Karpas-422 (cell line): ENCODE data around the gene CLASP1. TPM values are rescaled to one million over a fixed set of nuclear protein-coding genes. Genes with fewer than 3 reads are reported as not detected.
"Not testable (repeated sequence)": the region's sequence is repeated elsewhere in the genome, so short reads cannot be mapped to it uniquely, and the experiment has no call there.

Source experiments
- DNase-seq: peaks from one replicate; pipeline ENCODE4 v3.0.0-alpha.2; 2015
- H2AFZ ChIP-seq: fragments of 200-600 bp; sonication (generic); 2 replicates; pipeline ENCODE4 v1.6.1; 2014; ENCODE audit warnings: antibody characterized with exemption, low read length, mixed read lengths
- H3K27ac ChIP-seq: fragments of 200-600 bp; sonication (generic); 2 replicates; pipeline ENCODE4 v1.5.1; 2014; ENCODE audit warnings: mild to moderate bottlenecking, low read length, moderate library complexity
- H3K27me3 ChIP-seq: fragments of 200-600 bp; sonication (generic); 2 replicates; pipeline ENCODE4 v1.6.1; 2014; ENCODE audit warnings: low read length, mixed read lengths
- H3K36me3 ChIP-seq: fragments of 200-600 bp; sonication (generic); 2 replicates; pipeline ENCODE4 v1.6.1; 2014; ENCODE audit warnings: low read length, mixed read lengths; ENCODE audit not compliant: insufficient read depth
- H3K4me1 ChIP-seq: fragments of 200-600 bp; sonication (generic); 2 replicates; pipeline ENCODE4 v1.6.1; 2014; ENCODE audit warnings: mild to moderate bottlenecking, low read length, mixed read lengths
- H3K4me2 ChIP-seq: fragments of 200-600 bp; sonication (generic); 2 replicates; pipeline ENCODE4 v1.6.1; 2014; ENCODE audit warnings: low read length, low read depth, mild to moderate bottlenecking; ENCODE audit not compliant: poor library complexity, severe bottlenecking
- H3K4me3 ChIP-seq: fragments of 200-600 bp; sonication (generic); 2 replicates; pipeline ENCODE4 v1.5.1; 2014; ENCODE audit warnings: mild to moderate bottlenecking, antibody characterized with exemption, low read length, mixed read lengths
- H3K79me2 ChIP-seq: fragments of 200-600 bp; sonication (generic); 2 replicates; pipeline ENCODE4 v1.6.1; 2014; ENCODE audit warnings: mild to moderate bottlenecking, low read length, mixed read lengths
- H3K9ac ChIP-seq: fragments of 200-600 bp; sonication (generic); 2 replicates; pipeline ENCODE4 v1.6.0; 2014; ENCODE audit warnings: low read length
- H3K9me2 ChIP-seq: fragments of 200-600 bp; sonication (generic), shearing (Covaris generic); replicated peaks from 2 replicates; pipeline ENCODE4 v1.6.0; 2014; ENCODE audit warnings: mild to moderate bottlenecking, low read length, moderate library complexity; ENCODE audit not compliant: insufficient read depth
- H3K9me3 ChIP-seq: fragments of 300-700, 200-600 bp; sonication (generic); 2 replicates; pipeline ENCODE4 v1.6.1; 2014; ENCODE audit warnings: low read length, mixed read lengths
- H4K20me1 ChIP-seq: fragments of 200-600 bp; sonication (generic); 2 replicates; pipeline ENCODE4 v1.6.1; 2014; ENCODE audit warnings: mild to moderate bottlenecking, antibody characterized with exemption, low read length, low read depth; ENCODE audit not compliant: insufficient read depth
- total RNA-seq: library from RNA; depleted of rRNA; stranded (reverse); fragments of >200 nt; shearing (Covaris generic); gene quantifications from 2 replicates; pipeline ENCODE4 v1.2.3, GENCODE V29; 2014; ENCODE audit warnings: low replicate concordance

CLASP1 gene
- total RNA-seq, 1 experiment from 2014 or later = 102 TPM

DNA sequence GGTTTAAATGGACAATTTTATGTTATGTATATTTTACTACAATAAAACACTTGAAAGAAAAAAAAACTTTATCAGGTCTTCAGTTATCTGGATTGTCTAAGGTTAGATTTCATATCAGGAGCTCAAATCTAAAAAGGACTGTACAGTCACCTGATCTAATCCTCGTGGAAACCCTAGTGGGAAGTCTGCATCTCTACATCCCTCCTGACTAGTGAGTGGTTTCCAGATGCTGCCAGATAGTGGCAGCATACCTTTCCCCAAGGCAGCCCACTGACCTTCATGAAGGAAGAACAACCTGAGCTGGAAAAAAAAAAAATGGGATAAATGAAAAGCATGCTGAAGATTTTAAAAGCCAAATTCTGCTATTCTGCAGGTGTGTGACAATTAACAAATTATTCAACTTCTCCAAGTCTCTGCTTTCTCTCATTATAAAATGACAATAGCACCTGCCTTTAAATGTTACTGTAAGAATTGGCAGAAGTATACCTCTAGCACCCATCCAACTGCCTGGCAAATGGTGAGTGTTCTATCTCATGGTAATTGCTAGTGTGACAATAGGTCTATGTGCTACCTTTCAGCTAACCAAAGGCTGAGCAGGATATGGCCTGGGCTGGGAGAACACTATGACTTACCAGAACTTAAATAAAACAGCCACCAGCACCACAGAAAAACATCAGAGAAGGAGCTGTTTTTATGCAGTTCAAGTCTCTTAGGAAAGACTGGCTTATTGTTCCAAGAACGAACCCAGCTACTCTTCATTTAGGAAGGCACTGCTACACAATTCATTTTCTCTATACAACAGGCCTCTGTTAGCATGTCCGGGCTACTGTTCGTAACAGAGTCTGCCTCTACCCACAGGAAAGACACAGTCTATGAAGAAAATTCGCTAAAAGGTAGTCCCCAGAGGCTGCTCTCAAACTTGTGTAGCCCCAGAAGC lies 8.6 kb downstream of the CLASP1 start:
- Histone ChIP-seq H3K4me3 (no peak overlapping the region), H3K9me2 (no peaks in the 10 kb centered on the region), H4K20me1 (no peaks in the 10 kb centered on the region), H3K4me2 (no peak overlapping the region), H3K36me3 (peaks cover 32% of the 10 kb centered on the region), H3K9me3 (no peaks in the 10 kb centered on the region), H3K27me3 (no peaks in the 10 kb centered on the region), H3K27ac (no peak overlapping the region), H3K9ac (no peak overlapping the region), H2AFZ (no peak overlapping the region), H3K79me2 (peaks cover 96% of the 10 kb centered on the region), H3K4me1 (peaks cover 17% of the 10 kb centered on the region)
- no peak for DNase-seq

DNA sequence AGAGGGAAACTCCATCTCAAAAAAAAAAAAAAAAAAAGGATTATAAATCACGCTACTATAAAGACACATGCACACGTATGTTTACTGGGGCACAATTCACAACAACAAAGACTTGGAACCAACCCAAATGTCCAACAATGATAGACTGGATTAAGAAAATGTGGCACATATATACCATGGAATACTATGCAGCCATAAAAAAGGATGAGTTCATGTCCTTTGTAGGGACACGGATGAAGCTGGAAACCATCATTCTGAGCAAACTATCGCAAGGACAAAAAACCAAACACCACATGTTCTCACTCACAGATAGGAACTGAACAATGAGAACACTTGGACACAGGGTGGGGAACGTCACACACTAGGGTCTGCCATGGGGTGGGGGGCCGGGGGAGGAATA lies 9.4 kb downstream of the CLASP1 start:
- peaks cover 96% of the 10 kb centered on the region for H3K79me2 ChIP-seq
- not testable (repeated sequence) for DNase-seq, H3K4me2 ChIP-seq, H3K9me3 ChIP-seq, H2AFZ ChIP-seq, H3K27me3 ChIP-seq, H3K9me2 ChIP-seq, H3K27ac ChIP-seq, H3K9ac ChIP-seq, H4K20me1 ChIP-seq, H3K4me3 ChIP-seq
- peaks cover 32% of the 10 kb centered on the region for H3K36me3 ChIP-seq
- peaks cover 13% of the 10 kb centered on the region for H3K4me1 ChIP-seq

DNA sequence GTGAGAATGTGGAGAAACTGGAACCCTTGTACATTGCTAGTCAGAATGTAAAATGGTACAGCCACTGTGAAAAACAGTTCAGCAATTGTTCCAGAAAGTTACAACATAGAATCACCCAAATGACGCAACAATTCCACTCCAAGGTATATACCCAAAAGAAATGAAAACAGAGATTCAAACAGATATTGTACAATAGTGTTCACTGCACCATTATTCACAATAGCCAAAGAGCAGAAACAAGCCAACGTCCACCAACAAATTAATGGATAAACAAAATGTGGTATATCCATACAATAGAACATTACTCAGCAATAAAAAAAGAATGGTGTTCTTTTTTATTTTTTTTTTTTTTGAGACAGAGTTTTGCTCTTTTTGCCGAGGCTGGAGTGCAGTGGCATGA lies 10.9 kb downstream of the CLASP1 start:
- H3K79me2 ChIP-seq = peaks cover 96% of the 10 kb centered on the region
- peaks cover 26% of the 10 kb centered on the region for H3K36me3 ChIP-seq
- H4K20me1 ChIP-seq = no peaks in the 10 kb centered on the region
- H3K4me2 ChIP-seq = no peak overlapping the region
- peaks cover 14% of the 10 kb centered on the region for H3K4me1 ChIP-seq
- no peak overlapping the region for H3K9ac ChIP-seq
- no peak for DNase-seq
- H3K9me3 ChIP-seq = no peaks in the 10 kb centered on the region
- H2AFZ ChIP-seq = no peak overlapping the region
- no peaks in the 10 kb centered on the region for H3K27me3 ChIP-seq
- no peak overlapping the region for H3K27ac ChIP-seq
- no peaks in the 10 kb centered on the region for H3K9me2 ChIP-seq
- H3K4me3 ChIP-seq = no peak overlapping the region

DNA sequence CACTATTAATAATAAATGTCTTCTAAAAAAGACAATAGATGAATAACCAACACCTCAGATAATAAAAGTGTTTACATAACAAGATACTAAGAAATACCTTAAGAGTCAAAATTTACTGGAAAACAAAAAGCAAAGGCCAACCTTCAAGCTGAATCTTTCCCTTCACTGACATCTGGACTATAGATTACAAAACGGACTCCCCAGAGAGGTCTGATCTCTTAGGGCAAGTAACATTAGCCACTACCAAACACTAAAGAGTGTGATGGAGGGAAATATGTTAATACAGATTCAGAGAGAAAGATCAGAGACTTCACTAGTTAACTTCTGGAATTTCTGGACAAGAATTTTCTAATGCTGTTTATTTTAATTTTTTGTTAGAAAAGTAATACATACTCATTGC lies 13.9 kb downstream of the CLASP1 start:
- H3K27ac ChIP-seq = no peak overlapping the region
- H4K20me1 ChIP-seq = no peaks in the 10 kb centered on the region
- no peak overlapping the region for H3K4me3 ChIP-seq
- H2AFZ ChIP-seq = no peak overlapping the region
- no peak overlapping the region for H3K4me2 ChIP-seq
- H3K79me2 ChIP-seq = peaks cover 91% of the 10 kb centered on the region
- H3K9me2 ChIP-seq = no peaks in the 10 kb centered on the region
- H3K36me3 ChIP-seq = peaks cover 12% of the 10 kb centered on the region
- no peaks in the 10 kb centered on the region for H3K27me3 ChIP-seq
- peaks cover 14% of the 10 kb centered on the region for H3K4me1 ChIP-seq
- no peak overlapping the region for H3K9ac ChIP-seq
- DNase-seq = no peak
- H3K9me3 ChIP-seq = no peaks in the 10 kb centered on the region

DNA sequence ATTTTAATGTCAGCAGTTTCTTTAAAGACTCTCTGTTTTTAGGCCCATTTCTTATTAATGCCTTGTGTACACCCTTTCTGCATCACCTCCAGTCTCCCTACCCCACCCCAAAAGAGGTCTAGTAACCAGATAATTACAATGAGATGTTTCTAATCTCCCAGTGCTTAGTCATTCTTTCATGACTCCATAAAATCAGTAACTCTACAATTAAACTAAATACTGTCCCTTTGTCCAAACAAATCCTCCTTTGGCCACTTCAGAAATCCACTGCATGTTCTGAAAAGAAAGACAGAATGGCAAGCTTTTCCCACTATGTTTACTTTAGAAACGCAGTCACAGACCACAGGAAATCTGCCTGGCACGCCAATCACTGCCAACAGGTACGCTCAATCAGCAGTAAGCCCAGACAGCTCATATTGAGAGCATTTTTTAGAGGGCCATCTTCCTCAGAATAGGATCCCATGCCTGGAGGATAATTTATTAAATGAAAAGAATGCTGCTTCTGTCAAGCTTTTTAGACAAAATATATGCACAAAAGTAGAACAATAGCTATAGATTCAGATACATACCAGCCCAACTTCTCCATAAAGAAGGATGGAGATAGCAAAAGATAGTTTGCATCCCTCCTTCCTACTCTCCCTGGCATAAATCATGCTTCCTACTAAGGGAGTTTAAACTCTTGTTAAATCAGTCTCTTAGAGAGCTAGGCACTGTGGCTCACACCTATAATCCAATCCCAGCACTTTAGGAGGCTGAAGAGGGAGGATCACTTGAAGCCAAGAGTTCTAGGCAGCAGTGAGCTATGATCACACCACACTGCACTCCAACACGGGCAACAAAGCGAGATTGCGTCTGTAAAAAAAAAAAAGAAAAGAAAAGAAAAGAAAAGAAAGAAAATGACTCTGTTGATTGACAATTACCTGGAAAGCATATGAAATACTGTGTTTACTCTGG lies 14.6 kb downstream of the CLASP1 start:
- peaks cover 14% of the 10 kb centered on the region for H3K4me1 ChIP-seq
- no peaks in the 10 kb centered on the region for H3K9me2 ChIP-seq
- no peaks in the 10 kb centered on the region for H4K20me1 ChIP-seq
- no peak overlapping the region for H3K9ac ChIP-seq
- H3K79me2 ChIP-seq = peaks cover 91% of the 10 kb centered on the region
- no peak overlapping the region for H3K4me2 ChIP-seq
- DNase-seq = no peak
- H2AFZ ChIP-seq = no peak overlapping the region
- H3K27ac ChIP-seq = no peak overlapping the region
- H3K9me3 ChIP-seq = no peaks in the 10 kb centered on the region
- no peak overlapping the region for H3K4me3 ChIP-seq
- H3K27me3 ChIP-seq = no peaks in the 10 kb centered on the region
- peaks cover 8% of the 10 kb centered on the region; the same call in 1 of the 2 replicates for H3K36me3 ChIP-seq

DNA sequence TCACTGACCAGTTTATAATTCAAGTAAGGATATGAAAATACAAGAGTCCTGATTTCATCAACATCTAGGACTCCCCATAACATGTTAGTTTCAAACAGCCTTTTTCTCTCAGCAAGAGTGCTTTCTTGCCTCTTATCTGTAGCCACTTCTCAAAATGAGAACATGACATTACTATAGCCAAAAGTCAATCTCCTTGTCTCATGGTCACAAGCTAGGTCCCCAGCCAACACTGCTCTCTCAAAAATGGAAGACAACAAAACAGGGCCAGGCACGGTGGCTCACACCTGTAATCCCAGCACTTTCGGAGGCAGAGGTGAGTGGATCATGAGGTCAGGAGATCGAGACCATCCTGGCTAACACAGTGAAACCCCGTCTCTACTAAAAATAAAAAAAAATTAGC lies 15.8 kb downstream of the CLASP1 start:
- Histone ChIP-seq H3K4me1 (peaks cover 14% of the 10 kb centered on the region), H3K9me2 (no peaks in the 10 kb centered on the region), H3K27ac (no peak overlapping the region), H3K9ac (no peak overlapping the region), H4K20me1 (no peaks in the 10 kb centered on the region), H3K9me3 (no peaks in the 10 kb centered on the region), H3K4me2 (no peak overlapping the region), H2AFZ (no peak overlapping the region), H3K4me3 (no peak overlapping the region), H3K27me3 (no peaks in the 10 kb centered on the region), H3K79me2 (peaks cover 89% of the 10 kb centered on the region), H3K36me3 (peaks cover 3% of the 10 kb centered on the region; the same call in 1 of the 2 replicates)
- DNase-seq = no peak

DNA sequence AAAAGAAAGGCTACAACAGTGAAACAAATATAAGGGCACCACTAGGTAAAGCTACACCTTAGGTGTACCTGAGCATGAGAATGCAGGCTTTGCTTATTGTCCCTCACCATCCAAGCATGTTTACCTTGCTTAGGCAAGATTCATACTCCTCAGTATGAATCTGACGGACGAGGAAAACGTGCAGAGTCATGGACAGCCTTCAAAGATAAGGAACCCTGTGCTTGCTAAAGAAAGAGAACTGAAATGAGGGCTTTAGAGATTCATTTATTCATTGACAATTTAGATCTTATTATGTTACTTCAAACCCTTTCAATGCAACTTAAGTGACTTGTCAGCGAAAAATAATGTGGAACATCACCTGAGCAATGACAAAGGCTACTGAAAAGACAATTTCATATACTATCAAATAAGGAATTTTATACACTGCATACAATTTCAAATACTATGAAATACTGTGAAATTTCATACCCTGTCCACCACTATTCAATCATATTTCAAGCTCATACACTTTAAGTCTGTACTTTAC lies 21.7 kb downstream of the CLASP1 start:
- Histone ChIP-seq H3K9me3 (no peaks in the 10 kb centered on the region), H3K27me3 (no peaks in the 10 kb centered on the region), H3K4me1 (no peaks in the 10 kb centered on the region), H3K9ac (no peak overlapping the region), H3K79me2 (peaks cover 94% of the 10 kb centered on the region), H3K9me2 (no peaks in the 10 kb centered on the region), H3K4me3 (no peak overlapping the region), H3K36me3 (no peaks in the 10 kb centered on the region), H3K27ac (no peak overlapping the region), H4K20me1 (no peaks in the 10 kb centered on the region), H3K4me2 (no peak overlapping the region), H2AFZ (no peak overlapping the region)
- DNase-seq = no peak
